Hepatocyte (in vitro differentiated cells): Measurements from ENCODE around the gene TAF4.

Source experiments
- CTCF ChIP-seq: fragments of 200-600 bp; sonication (generic); IDR thresholded peaks from 2 replicates; pipeline ENCODE4 v1.5.1; 2016; ENCODE audit warnings: antibody characterized with exemption, mild to moderate bottlenecking; ENCODE audit not compliant: poor library complexity
- EZH2 ChIP-seq: fragments of 200-600 bp; sonication (generic); IDR thresholded peaks from 2 replicates; pipeline ENCODE4 v1.6.1; 2016; ENCODE audit warnings: antibody characterized with exemption, mild to moderate bottlenecking, borderline replicate concordance

GRCh38 chr20:62047666-62048345 is 17.9 kb downstream of the TAF4 start:
- no peak for TF ChIP-seq CTCF
- TF ChIP-seq EZH2: no peak
